Thoracic aorta (tissue), 2 donors: ENCODE data around the gene MAP3K10. TPM values are rescaled to one million over a fixed set of nuclear protein-coding genes. Genes with fewer than 3 reads are reported as not detected.

Experiments used
- ATAC-seq: fragments of 150-250 bp; one replicate; pipeline ENCODE4 v1.8.0; 2017; ENCODE audit warnings: low read depth; ENCODE audit not compliant: insufficient number of reproducible peaks, low FRiP score
- DNase-seq: peaks from one replicate; pipeline ENCODE4 v3.0.0-alpha.2; 2020; ENCODE audit warnings: low spot score
- H3K27ac ChIP-seq, 2 donors: fragments of 200-600 bp; sonication (generic); 1 replicate in 1 of 2; 2 replicates in 1 of 2; pipeline ENCODE4 v1.5.1; 2016; ENCODE audit warnings: mild to moderate bottlenecking in 2 of 2, moderate library complexity in 2 of 2
- H3K27me3 ChIP-seq: fragments of 200-600 bp; sonication (generic); replicated peaks from 2 replicates; pipeline ENCODE4 v1.6.0; 2016; ENCODE audit warnings: mild to moderate bottlenecking; ENCODE audit not compliant: insufficient read depth
- H3K36me3 ChIP-seq: fragments of 200-600 bp; sonication (generic); one replicate; pipeline ENCODE4 v1.5.1; 2016
- H3K4me1 ChIP-seq, 2 donors: fragments of 200-600 bp; sonication (generic); 1 replicate in 1 of 2; 2 replicates in 1 of 2; pipeline versions ENCODE4 v1.5.1 to v1.6.0; 2016; ENCODE audit warnings: low read depth in 2 of 2, mild to moderate bottlenecking in 1 of 2; ENCODE audit not compliant: control insufficient read depth in 1 of 2
- H3K4me3 ChIP-seq: fragments of 200-600 bp; sonication (generic); 2 replicates; pipeline ENCODE4 v1.5.1; 2016; ENCODE audit warnings: mild to moderate bottlenecking
- H3K9me3 ChIP-seq: fragments of 200-600 bp; sonication (generic); 2 replicates; pipeline ENCODE4 v1.5.1; 2016
- total RNA-seq, 2 donors: library from RNA; depleted of rRNA; stranded (reverse); fragments of >200 nt; gene quantifications; one replicate each; pipeline versions ENCODE4 v1.1.0 to v1.2.3, GENCODE V29; 2016
- TF ChIP-seq, protein P1 (sequence below): fragments of 200-600 bp; sonication (generic); IDR thresholded peaks from one replicate; pipeline ENCODE4 v1.5.1; 2019; ENCODE audit warnings: antibody characterized with exemption

Gene MAP3K10
- total RNA-seq, 2 donors from 2014 or later = 30.2 to 32.5 TPM

DNA sequence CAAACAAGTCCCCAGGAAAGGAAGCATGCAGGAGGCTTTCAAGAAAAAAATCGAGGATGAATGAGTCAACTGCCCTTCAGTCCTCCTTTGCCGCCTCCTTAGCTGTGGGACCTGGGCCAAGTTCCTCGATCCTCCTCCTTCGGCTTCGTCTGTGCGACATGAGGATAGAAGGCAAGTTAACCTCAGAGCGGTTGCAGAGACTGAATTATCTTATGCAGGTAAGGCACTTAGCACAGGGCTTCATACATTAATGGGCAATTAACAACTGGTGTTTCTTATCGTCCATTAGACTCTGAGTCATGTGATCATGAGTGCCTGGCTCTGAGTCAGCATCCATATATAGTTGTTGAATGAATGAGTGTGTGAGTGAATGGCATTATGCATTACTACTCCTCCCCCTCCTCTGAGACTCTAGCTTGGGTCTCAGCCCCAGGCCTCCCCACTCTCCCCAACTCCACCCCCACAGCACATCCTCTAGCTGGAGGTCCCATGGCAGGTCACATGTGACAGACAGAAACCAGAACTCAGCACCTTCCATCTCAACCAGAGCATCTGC, 28.6 kb downstream of the MAP3K10 start:
- H3K4me3 ChIP-seq = no peak overlapping the region
- peaks cover 12% of the 10 kb centered on the region for H3K27me3 ChIP-seq
- ATAC-seq (peak; percentile 35), DNase-seq (no peak)
- no peaks in the 10 kb centered on the region for H3K4me1 ChIP-seq
- no peak overlapping the region for H3K27ac ChIP-seq
- H3K9me3 ChIP-seq = no peaks in the 10 kb centered on the region
- no peaks in the 10 kb centered on the region for H3K36me3 ChIP-seq
- TF ChIP-seq, protein P1, sequence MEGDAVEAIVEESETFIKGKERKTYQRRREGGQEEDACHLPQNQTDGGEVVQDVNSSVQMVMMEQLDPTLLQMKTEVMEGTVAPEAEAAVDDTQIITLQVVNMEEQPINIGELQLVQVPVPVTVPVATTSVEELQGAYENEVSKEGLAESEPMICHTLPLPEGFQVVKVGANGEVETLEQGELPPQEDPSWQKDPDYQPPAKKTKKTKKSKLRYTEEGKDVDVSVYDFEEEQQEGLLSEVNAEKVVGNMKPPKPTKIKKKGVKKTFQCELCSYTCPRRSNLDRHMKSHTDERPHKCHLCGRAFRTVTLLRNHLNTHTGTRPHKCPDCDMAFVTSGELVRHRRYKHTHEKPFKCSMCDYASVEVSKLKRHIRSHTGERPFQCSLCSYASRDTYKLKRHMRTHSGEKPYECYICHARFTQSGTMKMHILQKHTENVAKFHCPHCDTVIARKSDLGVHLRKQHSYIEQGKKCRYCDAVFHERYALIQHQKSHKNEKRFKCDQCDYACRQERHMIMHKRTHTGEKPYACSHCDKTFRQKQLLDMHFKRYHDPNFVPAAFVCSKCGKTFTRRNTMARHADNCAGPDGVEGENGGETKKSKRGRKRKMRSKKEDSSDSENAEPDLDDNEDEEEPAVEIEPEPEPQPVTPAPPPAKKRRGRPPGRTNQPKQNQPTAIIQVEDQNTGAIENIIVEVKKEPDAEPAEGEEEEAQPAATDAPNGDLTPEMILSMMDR = no peak

DNA sequence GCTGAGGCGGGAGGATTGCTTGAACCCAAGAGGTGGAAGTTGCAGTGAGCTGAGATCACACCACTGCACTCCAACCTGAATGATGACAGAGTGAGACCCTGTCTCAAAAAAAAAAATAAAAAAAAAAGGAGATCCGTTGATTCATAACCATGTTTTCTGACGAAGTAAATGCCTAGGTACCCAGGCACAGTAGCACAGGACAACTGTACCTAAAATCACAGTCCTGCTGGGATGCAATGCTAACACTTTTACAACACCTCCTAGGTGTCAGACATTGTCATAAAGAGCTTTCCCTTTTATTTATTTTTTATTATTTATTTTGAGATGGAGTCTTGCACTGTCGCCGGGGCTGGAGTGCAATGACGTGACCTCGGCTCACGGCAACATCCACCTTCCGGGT, 29.4 kb downstream of the MAP3K10 start:
- DNase-seq (no peak), ATAC-seq (no peak)
- TF ChIP-seq, protein P1 = no peak
- no peaks in the 10 kb centered on the region for H3K9me3 ChIP-seq
- no peaks in the 10 kb centered on the region for H3K36me3 ChIP-seq
- H3K4me1 ChIP-seq = peaks cover 0 to 3% of the 10 kb centered on the region in 2 donors
- H3K27me3 ChIP-seq = peaks cover 18% of the 10 kb centered on the region
- no peak overlapping the region for H3K27ac ChIP-seq
- H3K4me3 ChIP-seq = no peak overlapping the region

DNA sequence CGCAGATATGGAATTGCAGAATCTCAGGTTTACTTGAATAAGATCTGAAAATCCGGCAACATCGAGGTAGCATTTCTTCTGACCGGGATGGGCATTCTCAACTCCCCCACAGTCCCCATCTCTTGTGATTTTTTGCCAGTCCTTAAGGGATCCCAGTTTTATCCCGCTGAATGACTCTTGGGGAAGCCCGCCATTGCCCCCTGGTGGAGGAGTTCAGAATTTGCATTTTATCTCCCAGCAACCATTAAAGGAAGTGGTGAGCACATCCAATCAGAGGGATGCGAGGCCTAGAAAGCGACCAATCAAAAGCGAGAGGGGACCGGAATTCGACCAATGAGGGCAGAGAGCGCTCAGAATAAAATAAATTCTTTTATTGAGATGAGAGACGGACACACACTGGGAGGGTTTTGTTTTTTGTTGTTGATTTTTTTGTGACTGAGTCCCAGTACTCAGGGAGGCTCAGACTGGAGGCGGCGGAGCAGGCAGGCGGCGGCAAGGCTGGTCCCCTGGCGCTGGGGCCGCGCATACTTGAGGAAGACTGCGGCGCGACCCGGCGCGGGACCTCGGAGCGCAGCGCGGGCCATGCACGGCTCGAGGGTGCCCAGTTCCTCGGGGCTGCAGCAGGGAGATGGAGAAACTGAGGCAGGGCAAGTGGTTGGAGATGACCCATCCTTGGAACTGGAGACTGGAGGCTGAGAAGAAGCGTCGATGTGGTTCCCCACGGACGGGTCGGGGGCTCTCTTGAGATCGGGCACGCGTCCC, 30.8 kb downstream of the MAP3K10 start:
- Histone ChIP-seq H3K36me3 (no peaks in the 10 kb centered on the region), H3K27ac (no peak overlapping the region), H3K4me1 (peaks cover 8 to 15% of the 10 kb centered on the region in 2 donors), H3K27me3 (peaks cover 18% of the 10 kb centered on the region), H3K9me3 (no peaks in the 10 kb centered on the region), H3K4me3 (no peak overlapping the region)
- TF ChIP-seq, protein P1 = peak; percentile 92
- DNase-seq (peak; percentile 55), ATAC-seq (peak; percentile 91)

DNA sequence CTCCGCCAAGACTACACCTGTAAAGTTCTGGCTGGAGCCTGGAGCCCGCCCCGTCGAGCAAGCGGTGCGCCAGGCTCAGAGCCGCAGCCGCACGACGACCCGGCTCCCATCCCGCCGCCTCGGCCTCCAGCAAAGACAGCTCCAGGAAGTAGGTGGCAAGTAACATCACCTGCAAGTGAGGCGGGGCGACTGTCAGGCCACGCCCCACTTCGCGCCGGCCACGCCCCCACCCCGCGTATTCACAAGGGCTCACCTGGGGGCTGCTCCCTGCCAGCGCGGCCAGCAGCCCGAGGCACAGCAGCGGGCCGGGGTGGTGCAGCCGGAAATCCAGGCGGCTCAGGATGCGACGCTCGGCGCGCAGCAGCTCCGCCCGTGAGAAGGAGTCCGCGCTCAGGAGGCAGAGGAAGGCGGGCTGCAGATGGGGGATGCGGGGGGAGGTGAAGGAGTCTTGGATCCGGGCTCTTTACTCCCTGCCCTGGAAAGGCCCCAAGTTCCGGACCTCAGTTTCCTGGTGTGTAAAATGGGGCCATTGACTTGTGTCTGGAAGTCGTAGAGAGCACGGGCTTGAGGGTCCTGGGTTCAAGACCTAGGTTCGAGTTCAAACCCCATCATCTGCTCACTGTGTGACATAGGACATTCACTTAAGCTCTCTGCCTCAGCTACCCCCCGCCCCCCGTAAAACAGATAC, 32.1 kb downstream of the MAP3K10 start:
- TF ChIP-seq, protein P1 = no peak
- no peak for DNase-seq
- no peak overlapping the region for H3K4me3 ChIP-seq
- H3K36me3 ChIP-seq = no peaks in the 10 kb centered on the region
- H3K4me1 ChIP-seq = peaks cover 8 to 15% of the 10 kb centered on the region in 2 donors
- no peak overlapping the region for H3K27ac ChIP-seq
- peaks cover 18% of the 10 kb centered on the region for H3K27me3 ChIP-seq
- ATAC-seq = no peak
- H3K9me3 ChIP-seq = no peaks in the 10 kb centered on the region
